ENCODE data around the gene ZSWIM4. TPM values are rescaled to one million over a fixed set of nuclear protein-coding genes. Genes with fewer than 3 reads are reported as not detected.

Gene ZSWIM4
- total RNA-seq, 4 donors from 2014 or later = 0.26 to 8.4 (median 6.0) TPM

DNA sequence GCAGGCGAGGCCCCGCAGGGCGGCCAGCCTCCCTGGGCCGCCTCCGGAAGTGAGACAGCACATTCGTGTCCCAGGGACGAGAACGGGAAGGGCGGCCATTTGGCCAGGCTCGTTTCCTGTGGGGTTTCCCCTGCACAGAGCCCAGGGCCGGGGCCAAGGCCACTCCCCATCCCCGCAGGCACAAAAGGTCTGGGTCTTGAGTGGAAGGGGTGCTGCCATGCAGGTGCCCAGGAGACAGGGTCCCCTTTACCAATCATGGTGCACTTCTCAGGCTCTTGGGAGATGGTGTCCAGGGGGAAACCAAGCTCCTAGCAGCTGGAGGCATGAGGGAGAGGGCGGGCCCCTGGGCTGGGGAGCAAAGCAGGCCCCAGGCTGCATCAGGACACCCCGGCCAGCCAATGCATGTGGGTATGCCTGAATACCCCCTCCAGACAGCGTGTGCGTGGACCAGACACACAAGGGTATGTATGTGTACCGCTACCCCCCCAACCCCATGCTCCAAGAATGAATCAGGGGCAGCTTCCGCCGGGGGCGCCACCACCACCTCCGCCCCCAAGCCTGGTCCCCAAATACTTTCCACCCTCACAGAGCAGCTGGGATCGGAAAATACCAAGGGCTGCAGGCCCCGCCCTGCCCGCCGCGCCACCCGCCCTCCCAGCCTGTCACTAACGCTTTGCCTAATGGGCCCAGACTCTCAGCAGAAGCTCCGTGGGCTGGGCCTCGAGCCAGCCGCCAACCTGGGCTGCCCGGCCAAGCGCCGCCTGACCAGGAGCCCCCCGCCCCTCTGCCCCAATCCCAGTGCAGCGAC lies 44.1 kb downstream of the ZSWIM4 start:
- peak; percentile 21 to 45 for TF ChIP-seq POLR2A (IDR thresholded peaks at IDR 0.05)
- TF ChIP-seq, protein P1, sequence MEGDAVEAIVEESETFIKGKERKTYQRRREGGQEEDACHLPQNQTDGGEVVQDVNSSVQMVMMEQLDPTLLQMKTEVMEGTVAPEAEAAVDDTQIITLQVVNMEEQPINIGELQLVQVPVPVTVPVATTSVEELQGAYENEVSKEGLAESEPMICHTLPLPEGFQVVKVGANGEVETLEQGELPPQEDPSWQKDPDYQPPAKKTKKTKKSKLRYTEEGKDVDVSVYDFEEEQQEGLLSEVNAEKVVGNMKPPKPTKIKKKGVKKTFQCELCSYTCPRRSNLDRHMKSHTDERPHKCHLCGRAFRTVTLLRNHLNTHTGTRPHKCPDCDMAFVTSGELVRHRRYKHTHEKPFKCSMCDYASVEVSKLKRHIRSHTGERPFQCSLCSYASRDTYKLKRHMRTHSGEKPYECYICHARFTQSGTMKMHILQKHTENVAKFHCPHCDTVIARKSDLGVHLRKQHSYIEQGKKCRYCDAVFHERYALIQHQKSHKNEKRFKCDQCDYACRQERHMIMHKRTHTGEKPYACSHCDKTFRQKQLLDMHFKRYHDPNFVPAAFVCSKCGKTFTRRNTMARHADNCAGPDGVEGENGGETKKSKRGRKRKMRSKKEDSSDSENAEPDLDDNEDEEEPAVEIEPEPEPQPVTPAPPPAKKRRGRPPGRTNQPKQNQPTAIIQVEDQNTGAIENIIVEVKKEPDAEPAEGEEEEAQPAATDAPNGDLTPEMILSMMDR (IDR thresholded peaks at IDR 0.05) = no peak
- peaks cover 4 to 31% of the 10 kb centered on the region in 2 donors for H3K4me1 ChIP-seq
- intact Hi-C loops (cut with DNase I; ENCODE audit: low total_unique reads) = no loop called here

DNA sequence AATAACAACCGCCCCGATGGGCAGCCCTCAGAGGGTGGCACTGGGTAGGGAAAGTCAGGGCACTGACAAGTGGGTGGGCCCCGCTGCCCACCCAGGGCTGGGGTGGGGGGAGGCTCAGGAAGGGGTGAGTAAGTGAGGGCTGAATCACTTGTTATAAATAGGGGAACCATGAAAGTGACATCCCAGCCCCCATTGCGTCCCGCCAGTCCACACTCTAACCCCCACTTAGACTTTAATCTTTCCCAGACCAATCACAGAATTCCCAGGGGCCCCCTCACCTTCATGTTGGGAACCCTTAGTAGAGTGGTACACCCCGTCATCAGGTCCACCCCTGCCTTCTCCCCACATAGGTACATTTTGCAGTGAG lies 44.7 kb downstream of the ZSWIM4 start:
- peak in 1 of 2 donors; percentile 62 for DNase-seq
- TF ChIP-seq, protein P1 (IDR thresholded peaks at IDR 0.05) = no peak
- no peak for TF ChIP-seq POLR2A (IDR thresholded peaks at IDR 0.05)
- Histone ChIP-seq H3K27ac (peak overlapping the region; percentile 99 to 100), H3K36me3 (no peaks in the 10 kb centered on the region), H3K27me3 (no peaks in the 10 kb centered on the region), H3K4me3 (peak overlapping the region; percentile 56 to 96), H3K9me3 (no peaks in the 10 kb centered on the region), H3K4me1 (peaks cover 4 to 29% of the 10 kb centered on the region in 2 donors)
- intact Hi-C loops (cut with DNase I; ENCODE audit: low total_unique reads) = no loop called here

More for the DNA sequence above, 44.1 kb downstream of the ZSWIM4 start:
- Histone ChIP-seq H3K27me3 (no peaks in the 10 kb centered on the region), H3K27ac (peak overlapping the region; percentile 99 to 100), H3K4me3 (peak overlapping the region; percentile 56 to 96), H3K36me3 (no peaks in the 10 kb centered on the region), H3K9me3 (no peaks in the 10 kb centered on the region)
- DNase-seq = peak; percentile 85 to 86

DNA sequence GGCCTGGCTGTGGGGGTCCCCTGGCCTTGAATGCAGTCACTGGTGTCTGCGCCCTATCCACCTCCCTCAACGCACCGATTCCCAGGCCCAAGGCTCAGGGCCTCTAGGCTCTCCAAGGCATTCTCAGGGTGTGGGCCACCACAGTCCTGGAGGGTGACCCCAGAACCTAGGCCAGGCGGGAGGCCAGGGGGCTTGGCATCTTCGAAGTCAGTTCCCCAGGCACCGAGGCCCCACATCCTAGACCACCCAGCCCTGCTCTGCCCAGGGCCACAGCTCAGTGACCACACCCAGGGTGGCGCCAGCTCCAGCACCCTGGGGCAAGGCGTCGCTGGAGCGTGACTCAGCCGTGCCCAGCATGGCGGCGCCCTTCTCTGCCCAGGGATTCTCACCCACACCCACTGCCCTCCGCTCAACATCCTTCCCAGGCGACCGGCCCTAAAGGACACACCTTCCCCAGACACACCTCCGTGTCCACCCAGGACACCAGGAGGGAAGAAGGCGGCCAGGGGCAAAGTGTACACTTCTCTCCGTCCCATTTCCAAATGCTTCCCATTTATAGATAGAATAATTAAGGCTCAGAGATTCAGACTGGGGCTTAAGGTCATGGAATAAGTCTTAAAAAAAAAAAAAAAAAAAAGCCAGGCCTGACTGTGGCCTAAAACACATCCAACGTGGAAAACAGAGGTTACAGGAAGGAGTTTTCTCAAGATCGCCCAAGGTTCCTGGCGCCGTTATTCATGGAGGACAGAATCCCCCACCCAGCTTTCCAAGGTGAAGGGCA lies 45.3 kb downstream of the ZSWIM4 start:
- Histone ChIP-seq H3K27ac (peak overlapping the region; percentile 99 to 100), H3K4me1 (peaks cover 4 to 25% of the 10 kb centered on the region in 2 donors), H3K36me3 (no peaks in the 10 kb centered on the region), H3K9me3 (no peaks in the 10 kb centered on the region), H3K27me3 (no peaks in the 10 kb centered on the region), H3K4me3 (peak overlapping the region; percentile 56 to 96)
- intact Hi-C loops (cut with DNase I; ENCODE audit: low total_unique reads) = no loop called here
- no peak for TF ChIP-seq POLR2A (IDR thresholded peaks at IDR 0.05)
- TF ChIP-seq, protein P1 (IDR thresholded peaks at IDR 0.05) = no peak
- DNase-seq = no peak

DNA sequence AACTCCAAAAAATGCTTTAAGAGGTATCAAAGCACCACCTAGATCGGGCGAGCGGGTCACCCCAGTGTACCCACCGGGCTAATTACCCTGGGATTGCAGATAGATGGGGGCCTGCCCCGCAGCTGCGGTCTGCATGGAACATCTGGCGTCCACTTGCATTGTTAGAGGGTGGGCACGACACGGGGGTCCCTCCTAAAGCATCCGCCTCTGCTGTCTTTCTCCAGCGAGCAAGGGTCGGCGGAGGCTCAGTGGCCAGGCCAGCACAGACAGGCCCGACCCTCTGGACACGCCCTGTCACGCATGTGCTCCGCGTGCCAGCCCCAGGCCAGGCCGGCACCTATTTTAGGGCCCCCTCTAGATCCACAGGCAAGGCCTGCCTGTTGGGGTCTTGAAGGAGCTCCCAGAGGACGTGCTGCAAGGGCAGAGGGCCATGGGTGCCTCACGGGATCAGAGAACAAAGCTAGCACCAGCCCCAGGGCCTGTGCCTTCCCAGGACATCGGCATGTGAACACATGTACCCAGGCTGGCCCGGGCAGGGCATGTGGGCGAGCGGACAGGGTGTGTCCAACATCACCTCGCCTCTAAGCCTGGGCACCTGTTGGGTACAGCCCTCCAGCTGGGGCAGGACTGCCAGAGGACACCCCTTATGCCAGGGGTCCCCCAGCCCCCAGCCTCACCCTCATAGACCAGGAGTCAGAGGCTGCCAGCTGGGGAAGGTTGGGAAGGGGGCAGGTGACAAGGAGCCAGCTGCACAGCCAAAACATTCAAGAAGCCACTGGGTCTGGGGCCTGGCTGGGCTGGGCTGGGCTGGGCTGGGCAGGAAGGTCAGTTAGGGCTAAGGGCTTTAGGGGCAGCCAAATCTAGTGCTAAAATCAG lies 46.1 kb downstream of the ZSWIM4 start:
- Histone ChIP-seq H3K4me1 (peaks cover 4 to 19% of the 10 kb centered on the region in 2 donors), H3K4me3 (peak overlapping the region; percentile 56 to 96), H3K27ac (peak overlapping the region; percentile 99 to 100), H3K9me3 (no peaks in the 10 kb centered on the region), H3K27me3 (no peaks in the 10 kb centered on the region), H3K36me3 (no peaks in the 10 kb centered on the region)
- intact Hi-C loops (cut with DNase I; ENCODE audit: low total_unique reads) = no loop called here
- TF ChIP-seq, protein P1 (IDR thresholded peaks at IDR 0.05) = no peak
- peak in 1 of 2 donors; percentile 25 for TF ChIP-seq POLR2A (IDR thresholded peaks at IDR 0.05)
- peak in 1 of 2 donors; percentile 65 for DNase-seq
